Testis (tissue), 3 donors: ENCODE data around the gene TRPC5OS. TPM values are rescaled to one million over a fixed set of nuclear protein-coding genes. Genes with fewer than 3 reads are reported as not detected.

ENCODE experiments used
- DNase-seq: peaks from one replicate; pipeline ENCODE4 v3.0.0-alpha.2; 2019
- H3K27ac ChIP-seq, 2 donors: fragments of 200-600 bp; sonication (generic); one replicate each; pipeline ENCODE4 v1.5.1; 2019
- H3K27me3 ChIP-seq: fragments of 200-600 bp; sonication (generic); one replicate; pipeline ENCODE4 v1.5.1; 2019
- H3K36me3 ChIP-seq: fragments of 200-600 bp; sonication (generic); one replicate; pipeline ENCODE4 v1.5.1; 2017; ENCODE audit warnings: low read depth; ENCODE audit errors: missing control alignments
- H3K4me1 ChIP-seq: fragments of 200-600 bp; sonication (generic); one replicate; pipeline ENCODE4 v1.5.1; 2019
- H3K4me3 ChIP-seq, 2 donors: fragments of 200-600 bp; sonication (generic); one replicate each; pipeline ENCODE4 v1.5.1; 2017 to 2019
- H3K9me3 ChIP-seq: fragments of 200-600 bp; sonication (generic); one replicate; pipeline ENCODE4 v1.5.1; 2017
- CTCF ChIP-seq, 3 experiments: fragments of 450-650 bp in 2 of 3; fragments of 200-600 bp in 1 of 3; sonication (generic) in 1 of 3; IDR thresholded peaks; one replicate each; pipeline ENCODE4 v1.5.1; 2016 to 2019; ENCODE audit warnings: antibody characterized with exemption in 3 of 3, mild to moderate bottlenecking in 2 of 3, moderate library complexity in 1 of 3
- POLR2A ChIP-seq: fragments of 450-650 bp; IDR thresholded peaks from one replicate; pipeline ENCODE4 v1.6.1; 2017; ENCODE audit warnings: antibody characterized with exemption, mild to moderate bottlenecking, moderate library complexity
- WGBS, 2 donors: methylation state at CpG; one replicate each; pipeline ENCODE4 v1.1.5; 2018; 5-methylcytosine and 5-hydroxymethylcytosine counted together
- intact Hi-C: fragments of 100-400 bp; cut with DNase I; formaldehyde crosslinking; loops from one replicate; pipeline ENCODE4 v1.15.1; 2023; ENCODE audit warnings: low total_unique reads
- polyA plus RNA-seq: library from polyadenylated mRNA; stranded (reverse); fragments of 350-450 nt; fragmentation: Illumina TruSeq; extraction: RNeasy Lipid Tissue Mini Kit (QIAGEN cat#74804); gene quantifications from one replicate; pipeline ENCODE4 v1.2.3, GENCODE V29; 2014; ENCODE audit warnings: low read depth, low replicate concordance; ENCODE audit not compliant: insufficient read depth
- total RNA-seq, 2 donors: library from RNA; depleted of rRNA; stranded (reverse); fragments of >200 nt; gene quantifications; one replicate each; pipeline ENCODE4 v1.2.3, GENCODE V29; 2016

TRPC5OS gene
- total and polyA plus RNA-seq, 3 donors from 2014 or later: 49.8 to 112 (median 103) TPM

- Histone ChIP-seq H3K9me3 (no peaks in the 10 kb centered on the region), H3K27me3 (no peaks in the 10 kb centered on the region), H3K36me3 (no peaks in the 10 kb centered on the region), H3K4me3 (no peak overlapping the region), H3K4me1 (no peaks in the 10 kb centered on the region), H3K27ac (no peak overlapping the region)
- no peak for DNase-seq
- TF ChIP-seq CTCF (IDR thresholded peaks at IDR 0.05): no peak
- no peak for TF ChIP-seq POLR2A
- intact Hi-C loops: no loop called here
- 74 to 75% methylated on average over 3 of the region's 3 CpGs for WGBS, 2 donors
These were observed 12.6 kb downstream of the TRPC5OS start for GRCh38 chrX:111888600-111888999.

- no peak for TF ChIP-seq POLR2A
- Histone ChIP-seq H3K9me3 (no peaks in the 10 kb centered on the region), H3K4me3 (no peak overlapping the region), H3K36me3 (no peaks in the 10 kb centered on the region), H3K27ac (no peak overlapping the region), H3K27me3 (no peaks in the 10 kb centered on the region), H3K4me1 (no peaks in the 10 kb centered on the region)
- 63 to 83% methylated on average over 2 of the region's 2 CpGs for WGBS, 2 donors
- intact Hi-C loops: no loop called here
- no peak for DNase-seq
These were observed 16.4 kb downstream of the TRPC5OS start for GRCh38 chrX:111892375-111892774.

- Histone ChIP-seq H3K27me3 (no peaks in the 10 kb centered on the region), H3K4me1 (no peaks in the 10 kb centered on the region), H3K36me3 (no peaks in the 10 kb centered on the region), H3K4me3 (no peak overlapping the region), H3K9me3 (no peaks in the 10 kb centered on the region), H3K27ac (no peak overlapping the region)
- no peak for TF ChIP-seq POLR2A
- TF ChIP-seq CTCF (IDR thresholded peaks at IDR 0.05): no peak
- intact Hi-C loops: no loop called here
- no peak for DNase-seq
- 82 to 84% methylated on average over 5 to 7 of the region's 7 CpGs for WGBS, 2 donors
These were observed 20.2 kb downstream of the TRPC5OS start for GRCh38 chrX:111896148-111896547.

GRCh38 chrX:111914398-111915090 is 38.6 kb downstream of the TRPC5OS start:
- 69 to 73% methylated on average over 5 to 7 of the region's 7 CpGs for WGBS, 2 donors
- intact Hi-C loops: no loop called here
- Histone ChIP-seq H3K27me3 (no peaks in the 10 kb centered on the region), H3K36me3 (no peaks in the 10 kb centered on the region), H3K4me3 (no peak overlapping the region), H3K9me3 (no peaks in the 10 kb centered on the region), H3K4me1 (no peaks in the 10 kb centered on the region), H3K27ac (no peak overlapping the region)
- DNase-seq: no peak
- TF ChIP-seq POLR2A (no peak), CTCF (IDR thresholded peaks at IDR 0.05) (no peak)

- Histone ChIP-seq H3K4me1 (no peaks in the 10 kb centered on the region), H3K4me3 (no peak overlapping the region), H3K27me3 (no peaks in the 10 kb centered on the region), H3K9me3 (no peaks in the 10 kb centered on the region), H3K27ac (no peak overlapping the region), H3K36me3 (no peaks in the 10 kb centered on the region)
- peak; percentile 13 for DNase-seq
- intact Hi-C loops: no loop called here
- no peak for TF ChIP-seq CTCF (IDR thresholded peaks at IDR 0.05)
- no peak for TF ChIP-seq POLR2A
These were observed 41.6 kb downstream of the TRPC5OS start for GRCh38 chrX:111917591-111917990.
